Right renal pelvis (tissue), 4 donors: Measurements from ENCODE around the gene TRPV4. TPM values are rescaled to one million over a fixed set of nuclear protein-coding genes. Genes with fewer than 3 reads are reported as not detected.
"Not testable (repeated sequence)": the region's sequence is repeated elsewhere in the genome, so short reads cannot be mapped to it uniquely, and the experiment has no call there.

ENCODE experiments used
- DNase-seq, 4 donors: peaks; one replicate each; pipeline ENCODE4 v3.0.0-alpha.2; 2013; ENCODE audit warnings: low read depth in 4 of 4, low spot score in 3 of 4, missing footprints in 1 of 4
- polyA plus RNA-seq, 4 donors: library from polyadenylated mRNA; unstranded; fragments of 120-200 nt; gene quantifications; one replicate each; pipeline ENCODE4 v1.2.1, GENCODE V29; 2013; ENCODE audit not compliant: insufficient read length in 4 of 4

TRPV4 gene
- polyA plus RNA-seq, 4 donors: 12.0 to 16.1 (median 13.0) TPM

GRCh38 chr12:109861689-109862314 lies 28.6 kb upstream of the TRPV4 start:
- DNase-seq: no peak

- DNase-seq: no peak
Observed at GRCh38 chr12:109860977-109861376, 27.8 kb upstream of the TRPV4 start.

- no peak for DNase-seq
Observed at GRCh38 chr12:109858764-109859163, 25.6 kb upstream of the TRPV4 start.

- no peak for DNase-seq
Observed at GRCh38 chr12:109857715-109858114, 24.5 kb upstream of the TRPV4 start.

- DNase-seq: no peak
Observed at GRCh38 chr12:109855377-109855776, 22.2 kb upstream of the TRPV4 start.

- DNase-seq: not testable (repeated sequence)
Observed at GRCh38 chr12:109850518-109850917, 17.3 kb upstream of the TRPV4 start.

GRCh38 chr12:109847142-109847735 lies 14.0 kb upstream of the TRPV4 start:
- DNase-seq: no peak

- DNase-seq: no peak
Observed at GRCh38 chr12:109845824-109846205, 12.6 kb upstream of the TRPV4 start.

GRCh38 chr12:109844983-109845823 lies 12.0 kb upstream of the TRPV4 start:
- DNase-seq: peak in 3 of 4 donors; percentile 60 to 82 (median 72)

GRCh38 chr12:109844091-109844490 lies 10.9 kb upstream of the TRPV4 start:
- DNase-seq: no peak

GRCh38 chr12:109842021-109842420 lies 8.8 kb upstream of the TRPV4 start:
- no peak for DNase-seq

- no peak for DNase-seq
Observed at GRCh38 chr12:109841356-109841755, 8.2 kb upstream of the TRPV4 start.

GRCh38 chr12:109840305-109841074 lies 7.3 kb upstream of the TRPV4 start:
- no peak for DNase-seq

GRCh38 chr12:109839444-109839843 lies 6.2 kb upstream of the TRPV4 start:
- no peak for DNase-seq

GRCh38 chr12:109836916-109837315 lies 3.7 kb upstream of the TRPV4 start:
- no peak for DNase-seq

GRCh38 chr12:109835827-109836226 lies 2.6 kb upstream of the TRPV4 start:
- no peak for DNase-seq

- no peak for DNase-seq
Observed at GRCh38 chr12:109832541-109833306, 474 bp downstream of the TRPV4 start.

GRCh38 chr12:109831929-109832328 lies 1.3 kb downstream of the TRPV4 start:
- no peak for DNase-seq

GRCh38 chr12:109831365-109831764 lies 1.8 kb downstream of the TRPV4 start:
- DNase-seq: no peak

- no peak for DNase-seq
Observed at GRCh38 chr12:109830718-109831117, 2.5 kb downstream of the TRPV4 start.
